ENCODE results near the gene SHLD3.

Gene SHLD3

GRCh38 chr5:65624025-65624570 lies 729 bp upstream of the SHLD3 start, which contains the start of gene TRIM23:
Gene TRIM23, minus strand, starts transcription at chr5:65624333. Its CDS starts 59 bp downstream, at chr5:65624274.
- no peak for TF ChIP-seq CTCF (IDR thresholded peaks at IDR 0.05)

GRCh38 chr5:65625743-65626142 lies 916 bp downstream of the SHLD3 start:
- no peak for TF ChIP-seq CTCF (IDR thresholded peaks at IDR 0.05)

- TF ChIP-seq CTCF (IDR thresholded peaks at IDR 0.05) = no peak
These were observed 6.2 kb downstream of the SHLD3 start for GRCh38 chr5:65630981-65631380.

- no peak for TF ChIP-seq CTCF (IDR thresholded peaks at IDR 0.05)
These were observed 15.4 kb downstream of the SHLD3 start for GRCh38 chr5:65640240-65640639.

DNA sequence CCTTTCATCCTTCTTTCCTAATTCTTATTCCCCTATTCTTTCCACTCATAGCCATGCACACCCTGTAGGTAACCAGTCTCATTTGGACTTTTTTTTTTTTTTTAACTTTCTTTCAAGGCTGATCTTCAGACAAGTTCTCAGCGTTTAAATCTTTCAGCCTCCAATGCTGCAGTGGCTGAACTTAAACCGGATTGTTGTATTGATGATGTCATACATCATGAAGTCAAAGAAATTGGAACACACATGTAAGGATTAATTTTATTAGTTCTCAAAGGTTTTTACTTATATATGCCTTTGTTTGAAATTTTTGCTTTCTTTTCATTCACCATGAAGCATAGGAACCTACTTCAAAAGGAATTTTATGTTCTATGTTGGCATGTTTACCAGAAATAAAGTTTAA lies 22.1 kb downstream of the SHLD3 start:
- no peak for TF ChIP-seq CTCF (IDR thresholded peaks at IDR 0.05)

GRCh38 chr5:65647941-65648340 lies 23.1 kb downstream of the SHLD3 start:
- TF ChIP-seq CTCF (IDR thresholded peaks at IDR 0.05) = no peak

GRCh38 chr5:65651144-65651543 lies 26.3 kb downstream of the SHLD3 start:
- TF ChIP-seq CTCF (IDR thresholded peaks at IDR 0.05) = no peak

GRCh38 chr5:65654713-65655112 lies 29.9 kb downstream of the SHLD3 start:
- no peak for TF ChIP-seq CTCF (IDR thresholded peaks at IDR 0.05)
